Measurements from ENCODE around the gene ITIH1. TPM values are rescaled to one million over a fixed set of nuclear protein-coding genes. Genes with fewer than 3 reads are reported as not detected.

The ITIH1 gene
- total RNA-seq, 1 experiment from 2014 or later, result 0.47 TPM

GRCh38 chr3:52810923-52811322, 33.5 kb downstream of the ITIH1 start:
- Mint-ChIP-seq H3K9me3 (ENCODE audit: low read depth, unreplicated experiment) (no peaks in the 10 kb centered on the region), H3K36me3 (ENCODE audit: insufficient read depth, unreplicated experiment) (no peaks in the 10 kb centered on the region), H3K27ac (ENCODE audit: unreplicated experiment) (no peak overlapping the region), H3K4me1 (ENCODE audit: low read depth, unreplicated experiment) (no peaks in the 10 kb centered on the region), H3K27me3 (ENCODE audit: unreplicated experiment) (peaks cover 57% of the 10 kb centered on the region), H3K4me3 (ENCODE audit: low read depth, unreplicated experiment) (no peak overlapping the region)
- intact Hi-C loops (cut with micrococcal nuclease; ENCODE audit: unreplicated experiment), result no loop called here
- BruUV-seq (replicated peaks), result no TSS peak
- no peak for DNase-seq
- CTCF ChIA-PET, result no interaction called here
- TF ChIP-seq CTCF (IDR thresholded peaks at IDR 0.05; ENCODE audit: unreplicated experiment), result no peak

GRCh38 chr3:52811452-52812011, 34.1 kb downstream of the ITIH1 start:
- H3K27me3 Mint-ChIP-seq (ENCODE audit: unreplicated experiment), result peaks cover 57% of the 10 kb centered on the region
- H3K9me3 Mint-ChIP-seq (ENCODE audit: low read depth, unreplicated experiment), result no peaks in the 10 kb centered on the region
- H3K4me1 Mint-ChIP-seq (ENCODE audit: low read depth, unreplicated experiment), result no peaks in the 10 kb centered on the region
- CTCF ChIA-PET, result interaction anchor here (0.8 to 1.1 kb wide), 2 partner anchors 9 to 41 kb away, joined by 3 to 7 read pairs; partner anchors contain the start of gene NEK4
- H3K4me3 Mint-ChIP-seq (ENCODE audit: low read depth, unreplicated experiment), result no peak overlapping the region
- no peak for DNase-seq
- BruUV-seq (replicated peaks), result no TSS peak
- H3K36me3 Mint-ChIP-seq (ENCODE audit: insufficient read depth, unreplicated experiment), result no peaks in the 10 kb centered on the region
- intact Hi-C loops (cut with micrococcal nuclease; ENCODE audit: unreplicated experiment), result no loop called here
- H3K27ac Mint-ChIP-seq (ENCODE audit: unreplicated experiment), result no peak overlapping the region
- TF ChIP-seq CTCF (IDR thresholded peaks at IDR 0.05; ENCODE audit: unreplicated experiment), result no peak

- H3K36me3 Mint-ChIP-seq (ENCODE audit: insufficient read depth, unreplicated experiment), result no peaks in the 10 kb centered on the region
- H3K9me3 Mint-ChIP-seq (ENCODE audit: low read depth, unreplicated experiment), result no peaks in the 10 kb centered on the region
- H3K4me3 Mint-ChIP-seq (ENCODE audit: low read depth, unreplicated experiment), result no peak overlapping the region
- DNase-seq, result no peak
- H3K4me1 Mint-ChIP-seq (ENCODE audit: low read depth, unreplicated experiment), result no peaks in the 10 kb centered on the region
- peaks cover 36% of the 10 kb centered on the region for H3K27me3 Mint-ChIP-seq (ENCODE audit: unreplicated experiment)
- no peak for TF ChIP-seq CTCF (IDR thresholded peaks at IDR 0.05; ENCODE audit: unreplicated experiment)
- intact Hi-C loops (cut with micrococcal nuclease; ENCODE audit: unreplicated experiment), result no loop called here
- CTCF ChIA-PET, result no interaction called here
- no peak overlapping the region for H3K27ac Mint-ChIP-seq (ENCODE audit: unreplicated experiment)
- no TSS peak for BruUV-seq (replicated peaks)
Measured at GRCh38 chr3:52813810-52814209, 36.4 kb downstream of the ITIH1 start.

GRCh38 chr3:52816199-52816598, 38.8 kb downstream of the ITIH1 start:
- H3K4me3 Mint-ChIP-seq (ENCODE audit: low read depth, unreplicated experiment), result no peak overlapping the region
- DNase-seq, result no peak
- no peak overlapping the region for H3K27ac Mint-ChIP-seq (ENCODE audit: unreplicated experiment)
- peaks cover 15% of the 10 kb centered on the region for H3K27me3 Mint-ChIP-seq (ENCODE audit: unreplicated experiment)
- no TSS peak for BruUV-seq (replicated peaks)
- CTCF ChIA-PET, result interaction anchor here (0.5 to 0.7 kb wide), 2 partner anchors 275 to 866 kb away, joined by 5 to 8 read pairs; no protein-coding TSS in a partner anchor
- no peaks in the 10 kb centered on the region for H3K4me1 Mint-ChIP-seq (ENCODE audit: low read depth, unreplicated experiment)
- H3K36me3 Mint-ChIP-seq (ENCODE audit: insufficient read depth, unreplicated experiment), result no peaks in the 10 kb centered on the region
- no peaks in the 10 kb centered on the region for H3K9me3 Mint-ChIP-seq (ENCODE audit: low read depth, unreplicated experiment)
- TF ChIP-seq CTCF (IDR thresholded peaks at IDR 0.05; ENCODE audit: unreplicated experiment), result no peak
- intact Hi-C loops (cut with micrococcal nuclease; ENCODE audit: unreplicated experiment), result no loop called here
